Tongue (tissue), 3 donors: ENCODE data around the gene ELP6. TPM values are rescaled to one million over a fixed set of nuclear protein-coding genes. Genes with fewer than 3 reads are reported as not detected.
"Not testable (repeated sequence)": the region's sequence is repeated elsewhere in the genome, so short reads cannot be mapped to it uniquely, and the experiment has no call there.

Source experiments
- DNase-seq: peaks from one replicate; pipeline ENCODE4 v3.0.0-alpha.2; 2015
- small RNA-seq: library from RNA; depleted of rRNA; stranded (forward); fragments of <200 nt; gene quantifications from one replicate; pipeline ENCODE3, GENCODE V24; 2014; ENCODE audit warnings: low replicate concordance
- total RNA-seq: library from RNA; depleted of rRNA; stranded (reverse); fragments of >200 nt; gene quantifications from one replicate; pipeline ENCODE4 v1.2.3, GENCODE V29; 2014

ELP6 gene
- total RNA-seq, 1 donor from 2014 or later: 17.8 TPM

GRCh38 chr3:47459534-47460085 lies 53.9 kb downstream of the ELP6 start:
- not testable (repeated sequence) for DNase-seq

- DNase-seq: no peak
Observed at GRCh38 chr3:47456984-47457383, 56.5 kb downstream of the ELP6 start.

GRCh38 chr3:47455806-47456452 lies 57.6 kb downstream of the ELP6 start:
- DNase-seq: no peak

GRCh38 chr3:47452453-47453215 lies 60.9 kb downstream of the ELP6 start:
- DNase-seq: no peak

Small RNA genes lying within 50 kb of the gene (small RNA-seq; reads per million reads assigned to genes)
- gene AC099778.2 (not detected), gene RN7SL870P (not detected)

Other genes with a start within 250 kb of the ELP6 start
- gene KIF9, start 230.9 kb downstream of the ELP6 start, total RNA-seq: 9.1 TPM
- 16.6 TPM for gene KLHL18, start 230.8 kb downstream of the ELP6 start, total RNA-seq
- 18.8 TPM for gene PTPN23, start 132.7 kb downstream of the ELP6 start, total RNA-seq
- 58.6 TPM for gene SCAP, start 37.8 kb downstream of the ELP6 start, total RNA-seq
- 1.4 TPM for gene CSPG5, start 65.2 kb upstream of the ELP6 start, total RNA-seq